HepG2 (cell line): Measurements from ENCODE around the gene OR52K1. TPM values are rescaled to one million over a fixed set of nuclear protein-coding genes. Genes with fewer than 3 reads are reported as not detected.

ENCODE experiments used
- ATAC-seq: fragments of 200-7000 bp; cut with Tn5 transposase; 3 replicates; pipeline ENCODE4 v1.9.1; 2020; ENCODE audit warnings: mild to moderate bottlenecking, moderate library complexity
- BruUV-seq: library from RNA; stranded (reverse); fragments of 400-500 nt; replicated peaks from 2 replicates; lab custom pipeline; 2021; lab: Mats Ljungman, UMichigan
- CTCF ChIA-PET: fragments of 300-600 bp; formaldehyde crosslinking; extraction: SDS; loops from one replicate; lab custom pipeline; 2021; ENCODE audit warnings: low total read pairs, inconsistent platforms, low intra/inter-chr PET ratio; lab: Yijun Ruan, JAX
- POLR2A ChIA-PET: fragments of 350-600 bp; sonication (Branson Sonifier 250); formaldehyde crosslinking; loops from one replicate; lab custom pipeline; 2020; ENCODE audit warnings: antibody characterized with exemption, inconsistent platforms; lab: Yijun Ruan, JAX
- DNase-seq: peaks from one replicate; pipeline ENCODE4 v3.0.0-alpha.2; 2015; ENCODE audit warnings: low spot score
- FAIRE-seq: peaks from 3 replicates; lab custom pipeline; 2011; peaks lifted over from hg19 to GRCh38; lab: Jason Lieb, UNC
- H2AFZ ChIP-seq: one replicate; pipeline ENCODE4 v1.6.1; 2011; ENCODE audit warnings: low read length, inconsistent platforms
- H3K27ac ChIP-seq: fragments of 300-600 bp; 3 replicates; pipeline ENCODE4 v1.8.0; 2011; ENCODE audit warnings: mixed run types, mild to moderate bottlenecking, mixed read lengths, low read length, inconsistent platforms; ENCODE audit not compliant: insufficient read depth; ENCODE audit errors: extremely low read length
- H3K27me3 ChIP-seq, 2 experiments: fragments of 200-600 bp in 1 of 2; 2 replicates in 1 of 2; 3 replicates in 1 of 2; pipeline versions ENCODE4 v1.6.0 to v1.8.0; 2011; ENCODE audit warnings: low read length in 2 of 2, mild to moderate bottlenecking in 2 of 2, moderate library complexity in 2 of 2, inconsistent platforms in 1 of 2; ENCODE audit not compliant: insufficient read depth in 2 of 2, control insufficient read depth in 1 of 2
- H3K36me3 ChIP-seq, 2 experiments: fragments of 200-600 bp in 1 of 2; replicated peaks in 1 of 2; 2 replicates in 1 of 2; 3 replicates in 1 of 2; pipeline versions ENCODE4 v1.5.1 to v1.8.0; 2011; ENCODE audit warnings: low read length in 2 of 2, inconsistent platforms in 1 of 2; ENCODE audit not compliant: insufficient read depth in 2 of 2, control insufficient read depth in 1 of 2
- H3K4me1 ChIP-seq: 2 replicates; pipeline ENCODE4 v1.5.1; 2012; ENCODE audit warnings: low read length, inconsistent platforms; ENCODE audit not compliant: insufficient read depth
- H3K4me2 ChIP-seq: 2 replicates; pipeline ENCODE4 v1.6.0; 2011; ENCODE audit warnings: low read depth, low read length, inconsistent platforms
- H3K4me3 ChIP-seq, 3 experiments: fragments of 200-600 bp in 1 of 3; sonication (generic), shearing (Covaris generic) in 1 of 3; replicated peaks in 1 of 3; 2 replicates each; pipeline ENCODE4 v1.5.1; 2011 to 2016; ENCODE audit warnings: low read length in 3 of 3, inconsistent platforms in 2 of 3, low read depth in 2 of 3, mild to moderate bottlenecking in 2 of 3, control low read depth in 1 of 3, mixed read lengths in 1 of 3; ENCODE audit not compliant: insufficient read depth in 1 of 3
- H3K79me2 ChIP-seq: one replicate; pipeline ENCODE4 v1.6.1; 2011; ENCODE audit warnings: low read length, inconsistent platforms; ENCODE audit not compliant: insufficient read depth
- H3K9ac ChIP-seq: 2 replicates; pipeline ENCODE4 v1.6.0; 2011; ENCODE audit warnings: mild to moderate bottlenecking, low read depth, low read length, inconsistent platforms; ENCODE audit not compliant: insufficient read depth
- H3K9me3 ChIP-seq: 2 replicates; pipeline ENCODE4 v1.5.1; 2012; ENCODE audit warnings: mild to moderate bottlenecking, low read length
- H4K20me1 ChIP-seq: 2 replicates; pipeline ENCODE4 v1.6.0; 2011; ENCODE audit warnings: inconsistent platforms, mild to moderate bottlenecking, low read length, moderate library complexity; ENCODE audit not compliant: insufficient read depth
- LRRFIP1 ChIP-seq: sonication (generic); formaldehyde crosslinking; conservative IDR thresholded peaks from 2 replicates; pipeline ENCODE4 v1.4.0; 2020; ENCODE audit warnings: missing genetic modification reagents
- REL ChIP-seq: sonication (generic); formaldehyde crosslinking; conservative IDR thresholded peaks from 2 replicates; pipeline ENCODE4 v1.8.0; 2022; ENCODE audit warnings: mild to moderate bottlenecking, missing genetic modification reagents, moderate library complexity
- TP53 ChIP-seq: sonication (generic); formaldehyde crosslinking; conservative IDR thresholded peaks from 2 replicates; pipeline ENCODE4 v1.4.0; 2020; ENCODE audit warnings: missing genetic modification reagents
- ZNF446 ChIP-seq: sonication (generic); formaldehyde crosslinking; IDR thresholded peaks from 2 replicates; pipeline ENCODE4 v1.5.0; 2020; ENCODE audit warnings: mild to moderate bottlenecking, missing genetic modification reagents
- ZNF549 ChIP-seq: sonication (generic); formaldehyde crosslinking; IDR thresholded peaks from 2 replicates; pipeline ENCODE4 v1.5.0; 2020; ENCODE audit warnings: missing genetic modification reagents
- ZNF761 ChIP-seq: sonication (generic); formaldehyde crosslinking; conservative IDR thresholded peaks from 2 replicates; pipeline ENCODE4 v1.4.0; 2020; ENCODE audit warnings: mild to moderate bottlenecking, missing genetic modification reagents
- ZSCAN20 ChIP-seq: sonication (generic); formaldehyde crosslinking; IDR thresholded peaks from 2 replicates; pipeline ENCODE4 v1.4.0; 2020; ENCODE audit warnings: missing genetic modification reagents, mild to moderate bottlenecking, borderline replicate concordance
- WGBS: methylation state at CpG from one replicate; pipeline ENCODE4 v1.1.6; 2017; ENCODE audit warnings: low lambda C conversion rate; 5-methylcytosine and 5-hydroxymethylcytosine counted together
- in situ Hi-C: cut with HindIII; loops from 2 replicates; pipeline ENCODE4 v1.10.0; 2017; ENCODE audit warnings: low pct_unique_long_range_greater_than_20kb; ENCODE audit not compliant: extremely low pct_ligation_motif_present
- intact Hi-C: fragments of 100-400 bp; cut with micrococcal nuclease; formaldehyde crosslinking; loops from one replicate; pipeline ENCODE4 v1.10.0; 2022; ENCODE audit not compliant: unreplicated experiment
- polyA plus RNA-seq, 8 experiments: library from polyadenylated mRNA; depleted of rRNA in 3 of 8; stranded (reverse) in 7 of 8; unstranded in 1 of 8; fragments of >200 nt; fragmentation: Illumina TruSeq in 4 of 8; extraction: Trizol in 4 of 8; gene quantifications; 2 replicates each; pipeline versions ENCODE4 v1.2.1 to v1.2.3, GENCODE V29; 2011 to 2016; ENCODE audit warnings: low read depth in 4 of 8, missing spikeins in 1 of 8, mixed read lengths in 1 of 8; ENCODE audit not compliant: insufficient read depth in 1 of 8
- total RNA-seq, 5 experiments: library from RNA; depleted of rRNA; stranded (reverse); fragments of >200 nt; fragmentation: Illumina TruSeq; extraction: Trizol; gene quantifications; 2 replicates each; pipeline ENCODE4 v1.2.3, GENCODE V29; 2016; ENCODE audit warnings: low read depth in 1 of 5

Gene OR52K1
- total and polyA plus RNA-seq, 2 of the 13 experiments (the other 11 are each of a cell fraction or from before 2014, with no cell fraction given) = not detected

GRCh38 chr11:4454021-4454420, 28.4 kb upstream of the OR52K1 start:
- no peak for TF ChIP-seq ZSCAN20 (CRISPR knock-in tag)
- no peak for TF ChIP-seq TP53
- TF ChIP-seq LRRFIP1 (CRISPR knock-in tag) = no peak
- TF ChIP-seq REL = no peak
- no peak for TF ChIP-seq ZNF549 (CRISPR knock-in tag)
- Histone ChIP-seq H4K20me1 (no peaks in the 10 kb centered on the region), H3K27ac (no peak overlapping the region), H2AFZ (no peak overlapping the region), H3K9me3 (no peaks in the 10 kb centered on the region), H3K4me1 (no peaks in the 10 kb centered on the region), H3K79me2 (no peaks in the 10 kb centered on the region), H3K9ac (no peak overlapping the region), H3K36me3 (no peaks in the 10 kb centered on the region), H3K4me3 (no peak overlapping the region), H3K4me2 (no peak overlapping the region), H3K27me3 (no peaks in the 10 kb centered on the region; a peak in 2 of 5 replicates)
- in situ Hi-C loops = no loop called here
- no peak for ATAC-seq
- intact Hi-C loops = no loop called here
- no peak for FAIRE-seq
- POLR2A ChIA-PET = no interaction called here
- CTCF ChIA-PET = no interaction called here
- BruUV-seq = no TSS peak
- DNase-seq = no peak

- in situ Hi-C loops (no loop called here), intact Hi-C loops (no loop called here)
- Histone ChIP-seq H3K4me3 (no peak overlapping the region), H2AFZ (no peak overlapping the region), H3K27me3 (no peaks in the 10 kb centered on the region; a peak in 1 of 5 replicates), H3K9me3 (no peaks in the 10 kb centered on the region), H3K79me2 (no peaks in the 10 kb centered on the region), H3K36me3 (no peaks in the 10 kb centered on the region), H4K20me1 (no peaks in the 10 kb centered on the region), H3K9ac (no peak overlapping the region), H3K27ac (no peak overlapping the region), H3K4me1 (no peaks in the 10 kb centered on the region), H3K4me2 (no peak overlapping the region)
- TF ChIP-seq ZNF446 (CRISPR knock-in tag) (no peak), ZNF761 (CRISPR knock-in tag) (no peak)
- DNase-seq (no peak), ATAC-seq (no peak), FAIRE-seq (no peak)
- POLR2A ChIA-PET = no interaction called here
- CTCF ChIA-PET = no interaction called here
- no TSS peak for BruUV-seq
- 0% methylated on average over 1 of the region's 1 CpG for WGBS
Observed at GRCh38 chr11:4455419-4455818, 27.0 kb upstream of the OR52K1 start.
